ENCODE data around the gene LUC7L.
"Not testable (repeated sequence)": the region's sequence is repeated elsewhere in the genome, so short reads cannot be mapped to it uniquely, and the experiment has no call there.

The LUC7L gene, protein sequence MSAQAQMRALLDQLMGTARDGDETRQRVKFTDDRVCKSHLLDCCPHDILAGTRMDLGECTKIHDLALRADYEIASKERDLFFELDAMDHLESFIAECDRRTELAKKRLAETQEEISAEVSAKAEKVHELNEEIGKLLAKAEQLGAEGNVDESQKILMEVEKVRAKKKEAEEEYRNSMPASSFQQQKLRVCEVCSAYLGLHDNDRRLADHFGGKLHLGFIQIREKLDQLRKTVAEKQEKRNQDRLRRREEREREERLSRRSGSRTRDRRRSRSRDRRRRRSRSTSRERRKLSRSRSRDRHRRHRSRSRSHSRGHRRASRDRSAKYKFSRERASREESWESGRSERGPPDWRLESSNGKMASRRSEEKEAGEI

DNA sequence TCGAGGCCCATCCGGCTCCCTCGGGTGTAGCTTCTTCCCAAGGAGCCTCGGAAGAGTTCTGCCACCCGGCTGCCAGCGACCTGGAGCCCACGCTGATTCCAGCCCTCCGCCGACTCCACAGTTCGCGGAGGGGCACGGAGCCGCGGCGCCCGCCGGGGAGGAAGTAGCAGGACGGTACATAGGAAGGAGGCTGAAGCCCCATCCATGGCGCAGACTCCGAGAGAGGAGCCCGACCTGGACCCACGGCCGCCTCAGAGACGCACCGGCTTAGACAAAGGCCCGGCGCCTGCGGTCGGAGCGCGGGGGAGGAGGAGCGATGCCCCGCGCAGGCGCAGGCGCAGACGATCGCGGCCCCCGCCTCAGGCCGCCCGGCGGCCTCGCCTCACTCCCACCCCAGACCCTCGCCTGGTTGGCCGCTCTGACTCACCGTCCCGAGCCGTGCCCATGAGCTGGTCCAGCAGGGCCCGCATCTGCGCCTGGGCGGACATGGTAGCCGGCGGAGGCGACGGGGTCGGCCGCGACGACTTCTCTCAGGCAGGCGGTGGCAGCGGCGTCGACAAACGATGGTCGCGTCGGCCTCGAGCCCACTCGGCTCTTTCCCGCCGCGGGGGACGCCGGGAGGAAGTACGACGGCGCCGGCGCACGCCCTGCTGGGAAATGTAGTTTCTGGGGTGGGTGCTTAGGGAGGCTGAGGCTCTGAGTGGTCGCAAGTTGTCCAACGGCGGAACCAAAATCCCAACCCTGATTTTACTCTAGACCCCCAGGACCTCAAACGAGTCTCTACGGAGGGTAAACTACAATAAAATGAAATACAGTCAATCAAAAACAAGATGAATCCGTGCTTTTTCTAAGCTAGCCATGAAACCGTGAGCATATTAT lies at the start of gene LUC7L:
Gene LUC7L (minus strand): TSS at position 598 of the 879 bp plus-strand sequence. CDS start 110 bp downstream, at position 488.
- peak; percentile 75 for DNase-seq

DNA sequence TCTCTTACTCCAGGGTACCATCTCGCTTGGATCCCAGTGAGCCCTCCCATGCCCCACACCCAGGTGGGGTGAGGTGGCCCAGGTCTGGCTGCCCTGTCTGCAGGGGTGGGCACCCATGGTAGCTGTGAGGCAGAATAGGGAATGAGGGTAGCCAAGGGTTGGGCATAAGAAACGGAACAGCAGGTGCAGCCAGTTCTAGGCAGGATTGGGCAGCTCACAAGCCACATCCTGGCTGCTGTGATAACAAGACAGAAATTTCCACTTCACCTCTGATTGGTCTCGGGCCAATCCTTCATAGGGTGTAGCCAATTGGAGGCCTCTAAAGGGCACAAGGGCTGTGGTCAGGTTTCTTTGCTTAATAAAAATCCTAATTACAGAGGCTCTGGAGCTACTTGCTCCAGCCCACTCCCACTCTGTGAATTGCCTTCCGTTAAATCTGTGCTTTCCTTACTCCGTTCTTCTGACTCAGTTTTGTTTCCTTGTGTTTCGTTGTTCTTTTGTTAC lies 49.7 kb upstream of the LUC7L start:
- peak; percentile 48 for DNase-seq

DNA sequence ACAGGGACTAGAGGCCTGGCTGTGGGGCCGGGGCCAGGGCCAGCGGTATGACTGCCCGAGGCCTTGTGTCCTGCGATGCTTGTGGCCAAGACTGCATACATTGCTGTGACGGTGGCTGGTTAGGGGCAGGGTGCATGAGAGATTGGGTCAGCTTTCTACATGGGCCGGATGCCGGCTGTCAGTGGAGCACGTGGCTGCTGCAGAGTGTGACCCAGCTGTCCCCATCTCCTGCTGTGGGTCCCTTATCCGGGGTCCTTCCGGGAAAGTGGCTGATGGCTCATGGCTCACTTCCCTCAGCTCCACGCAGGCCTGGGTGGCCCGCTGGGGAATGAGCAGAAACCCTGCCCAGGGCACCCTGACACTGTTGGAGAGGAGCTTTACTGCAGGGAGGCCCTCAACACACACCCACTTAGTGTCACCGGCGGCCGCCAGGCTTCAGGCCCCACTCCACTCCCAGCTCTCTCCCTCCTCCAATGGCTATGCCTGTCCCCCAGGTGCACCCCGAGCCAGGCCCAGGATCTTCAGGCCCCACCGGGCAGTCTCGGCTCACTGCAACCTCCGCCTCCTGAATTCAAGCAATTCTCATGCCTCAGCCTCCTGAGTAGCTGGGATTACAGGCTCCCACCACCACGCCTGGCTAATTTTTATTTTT lies 47.3 kb upstream of the LUC7L start:
- DNase-seq: no peak

DNA sequence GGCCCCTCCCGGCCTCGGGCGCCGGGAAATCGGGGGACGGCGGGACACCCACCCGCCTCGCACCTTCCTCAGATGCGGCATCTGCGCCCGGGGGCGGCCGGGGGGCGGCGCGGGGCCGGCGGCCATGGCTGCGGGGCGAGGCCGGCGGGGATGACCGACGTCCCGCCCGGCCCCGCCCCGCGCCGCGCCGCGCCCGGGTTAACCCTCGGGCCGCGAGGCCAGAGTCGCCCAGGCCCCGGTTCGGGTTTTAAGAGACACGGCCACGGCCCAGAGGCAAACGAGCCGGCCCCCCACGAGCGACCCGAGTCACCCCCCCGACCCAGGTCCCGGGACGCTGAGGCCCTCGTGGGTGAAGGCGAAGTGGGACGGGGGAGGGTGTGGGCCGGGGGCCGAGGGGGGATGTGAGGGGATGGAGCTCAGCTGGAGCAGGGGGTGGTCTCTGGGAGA lies 46.6 kb upstream of the LUC7L start, which contains the start of gene RGS11:
Gene RGS11 (minus strand): TSS at position 159 of the 447 bp plus-strand sequence. CDS start 33 bp downstream, at position 126.
- DNase-seq: no peak

GRCh38 chr16:275041-275641 lies 45.9 kb upstream of the LUC7L start:
- no peak for DNase-seq

DNA sequence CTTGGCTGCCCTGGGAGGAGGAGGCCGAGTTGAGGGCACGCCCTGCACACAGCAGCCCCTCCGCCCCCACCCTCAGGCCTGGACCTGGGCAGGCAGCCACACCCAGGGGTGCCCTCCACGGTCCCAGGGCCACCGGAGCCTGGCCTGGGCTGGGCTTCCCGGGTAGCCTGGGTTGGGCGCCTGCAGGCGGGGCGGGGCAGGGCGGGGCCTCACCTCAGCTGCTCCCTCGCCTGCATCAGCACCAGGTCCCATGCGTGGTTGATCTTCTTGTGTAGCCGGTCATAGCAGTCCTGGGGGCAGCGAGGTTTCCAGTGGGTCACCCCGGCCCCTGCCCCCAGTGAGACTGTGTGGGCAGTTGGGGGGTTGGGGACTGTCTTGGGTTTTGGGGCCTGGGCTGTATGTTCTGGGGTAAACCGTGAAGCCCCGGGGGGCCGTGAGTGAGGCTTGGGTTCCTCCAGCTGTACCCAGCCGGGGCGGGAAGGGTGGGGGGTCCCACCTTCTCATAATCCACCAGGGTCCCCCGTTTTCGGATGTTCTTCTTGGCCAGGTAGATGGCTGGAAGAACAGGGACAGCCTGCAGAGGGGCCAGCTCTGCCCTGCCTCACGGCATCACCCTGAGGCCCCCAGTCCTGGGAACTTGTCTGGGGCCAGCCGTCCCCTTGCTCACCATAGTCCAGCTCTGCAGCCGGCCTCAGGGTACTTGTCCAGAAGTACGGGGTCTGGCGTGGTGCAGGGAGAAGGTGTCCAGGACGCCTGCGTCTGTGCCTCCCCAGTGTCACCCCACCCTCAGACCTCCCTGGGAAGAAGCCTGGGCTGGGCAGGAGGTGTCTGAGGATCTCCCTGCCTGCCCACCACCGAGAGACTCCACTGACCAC lies 44.5 kb upstream of the LUC7L start:
- DNase-seq: no peak

DNA sequence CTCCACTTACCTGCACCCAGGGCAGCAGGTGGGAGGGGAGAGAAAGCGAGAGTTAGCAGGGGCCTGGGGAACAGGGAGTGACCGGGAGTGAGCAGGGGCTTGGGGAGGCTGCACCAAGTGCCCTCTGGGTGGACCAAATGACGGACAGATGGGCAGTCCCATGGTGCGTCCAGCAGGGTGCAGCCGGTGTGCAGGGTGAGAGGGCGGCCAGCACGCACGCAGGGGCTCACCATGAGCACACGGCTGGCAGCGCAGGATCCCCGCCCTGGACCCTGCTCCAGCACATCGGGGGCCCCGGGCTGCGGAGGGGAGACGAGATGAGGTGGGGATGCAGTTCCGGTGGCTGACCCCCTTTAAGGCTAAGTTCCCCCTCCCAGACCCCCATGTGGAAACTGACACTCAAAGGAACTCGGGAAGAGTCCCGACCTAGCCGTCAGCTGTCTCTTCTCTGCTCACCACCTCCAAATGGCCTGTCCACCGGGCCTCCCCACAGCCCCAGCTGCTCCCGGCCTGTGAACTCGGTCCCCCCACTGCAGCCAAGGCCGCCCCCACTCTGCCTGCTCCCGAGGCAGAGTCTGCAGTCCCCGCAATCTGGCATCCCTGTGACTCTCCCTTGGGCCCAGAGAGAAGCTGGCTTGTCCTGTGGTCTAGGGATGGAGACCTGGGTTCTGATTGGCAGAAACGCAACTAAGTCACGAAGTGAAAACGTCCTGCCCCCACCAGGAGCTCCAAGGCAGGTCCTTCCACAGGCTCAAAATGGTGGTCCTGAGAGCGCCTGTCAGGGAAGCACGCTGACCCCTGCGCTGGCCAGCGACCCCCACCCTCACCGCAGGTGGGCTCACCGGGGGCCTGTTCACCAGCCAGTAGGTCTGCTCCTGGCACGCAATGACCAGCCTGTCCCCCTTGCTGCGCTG lies 43.6 kb upstream of the LUC7L start:
- no peak for DNase-seq

GRCh38 chr16:270381-271255 lies 41.4 kb upstream of the LUC7L start:
- no peak for DNase-seq

DNA sequence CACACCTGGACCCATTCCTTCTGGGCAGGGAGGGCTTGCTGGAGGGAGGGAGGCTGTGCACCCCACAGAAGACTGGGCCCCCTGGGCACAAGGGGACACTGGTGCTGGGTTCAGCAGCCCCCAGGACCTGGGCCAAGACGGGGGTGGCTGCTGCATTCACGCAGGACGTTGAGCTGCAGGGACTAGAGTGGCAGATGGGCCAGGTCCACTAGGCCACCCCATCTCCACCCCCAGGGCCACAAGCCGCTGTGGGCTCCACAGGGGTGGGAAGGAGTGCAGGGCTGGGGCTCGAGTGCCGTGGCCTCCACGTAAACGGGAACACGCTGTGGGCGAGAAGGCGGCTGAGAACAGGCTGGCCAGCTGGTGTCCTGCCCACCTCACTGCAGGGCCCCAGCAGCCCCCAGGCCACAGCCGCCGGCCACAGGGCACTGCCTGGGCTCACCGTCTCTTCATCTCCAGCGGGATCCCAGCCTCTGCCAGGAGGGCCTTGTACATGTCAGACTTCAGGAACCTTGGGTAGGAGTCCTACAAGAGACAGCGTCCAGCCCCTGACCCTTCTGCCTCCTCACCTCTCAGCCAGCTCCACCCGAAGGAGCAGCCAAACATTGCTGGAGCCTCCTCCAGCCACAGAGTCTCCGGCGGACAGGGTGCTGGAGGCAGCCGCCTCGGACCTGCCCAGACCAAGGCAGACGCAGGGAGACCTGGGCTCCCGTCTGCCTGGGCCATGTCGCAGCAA lies 40.0 kb upstream of the LUC7L start:
- DNase-seq: no peak

GRCh38 chr16:268141-269053 lies 39.1 kb upstream of the LUC7L start:
- no peak for DNase-seq

- not testable (repeated sequence) for DNase-seq
These were observed 38.3 kb upstream of the LUC7L start for GRCh38 chr16:267562-267961.

- no peak for DNase-seq
These were observed 37.3 kb upstream of the LUC7L start for GRCh38 chr16:266258-267164.

DNA sequence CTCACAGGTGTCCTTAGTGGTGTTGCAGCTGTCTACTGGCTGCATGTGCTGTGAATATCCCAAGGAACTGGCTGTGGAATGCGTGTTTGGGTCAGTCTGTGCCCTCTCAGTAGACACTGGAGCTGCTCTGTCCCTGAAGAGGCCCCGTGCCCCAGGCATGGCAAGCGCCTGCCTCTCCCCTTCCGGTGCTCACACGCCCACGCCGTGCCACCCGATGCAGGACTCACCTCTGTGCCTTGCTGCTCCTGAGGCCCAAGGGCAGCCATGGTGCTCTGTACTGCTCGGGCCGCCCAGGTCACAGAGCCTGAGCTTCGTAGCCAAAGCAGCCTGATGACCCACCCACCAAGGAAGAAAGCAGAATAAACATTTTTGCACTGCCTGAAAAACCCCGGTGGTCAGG lies 36.5 kb upstream of the LUC7L start:
- no peak for DNase-seq

DNA sequence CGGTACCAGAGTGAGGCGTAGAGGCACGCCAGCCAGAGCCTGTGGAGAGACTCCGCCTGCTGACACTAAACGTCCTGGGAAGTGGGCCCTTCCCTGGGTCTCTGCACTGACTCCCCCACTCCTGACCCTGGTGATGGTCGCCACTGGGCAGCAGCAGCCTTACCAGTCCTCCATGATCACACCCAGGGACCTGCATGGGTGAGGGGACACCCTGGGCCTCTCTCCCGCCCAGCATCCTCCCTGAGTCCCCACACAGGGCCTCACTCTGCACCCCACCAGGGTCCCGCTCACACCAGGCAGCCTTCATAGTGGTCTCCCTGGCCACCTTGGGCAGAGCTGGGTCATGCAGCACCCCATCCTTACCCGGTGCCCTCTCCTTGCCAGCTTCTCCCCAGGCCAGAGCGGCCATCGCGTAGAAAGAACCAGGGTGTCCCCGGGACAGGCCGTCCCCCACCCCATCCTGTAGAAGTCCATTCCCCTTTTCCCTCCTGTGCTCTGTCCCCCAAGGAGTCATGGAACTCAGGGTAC lies 35.8 kb upstream of the LUC7L start:
- no peak for DNase-seq

DNA sequence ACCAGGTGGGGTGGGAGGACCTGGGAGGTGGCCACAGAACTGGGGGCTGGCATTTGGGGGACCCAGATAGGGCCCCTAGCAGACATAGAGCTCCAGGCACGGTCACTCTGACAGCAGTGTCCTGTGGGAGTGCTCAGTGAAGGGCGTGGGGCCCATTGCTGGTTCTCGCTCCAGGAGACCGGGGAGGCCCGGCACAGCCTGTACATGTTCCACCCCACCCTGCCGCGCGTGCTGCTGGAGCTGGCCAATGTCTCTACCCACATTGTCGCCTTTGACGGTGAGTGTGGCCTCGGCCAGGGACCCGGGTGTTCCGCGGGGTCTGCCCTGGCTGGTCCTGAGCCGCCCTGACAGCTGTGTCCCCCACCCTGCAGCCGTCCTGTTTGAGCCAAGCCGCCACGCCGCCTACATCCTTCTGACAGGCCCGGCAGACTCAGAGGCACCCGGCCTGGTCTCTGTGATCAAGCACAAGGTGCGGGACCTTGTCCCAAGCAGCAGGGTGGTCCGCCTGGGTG lies 35.2 kb upstream of the LUC7L start:
- DNase-seq: no peak

DNA sequence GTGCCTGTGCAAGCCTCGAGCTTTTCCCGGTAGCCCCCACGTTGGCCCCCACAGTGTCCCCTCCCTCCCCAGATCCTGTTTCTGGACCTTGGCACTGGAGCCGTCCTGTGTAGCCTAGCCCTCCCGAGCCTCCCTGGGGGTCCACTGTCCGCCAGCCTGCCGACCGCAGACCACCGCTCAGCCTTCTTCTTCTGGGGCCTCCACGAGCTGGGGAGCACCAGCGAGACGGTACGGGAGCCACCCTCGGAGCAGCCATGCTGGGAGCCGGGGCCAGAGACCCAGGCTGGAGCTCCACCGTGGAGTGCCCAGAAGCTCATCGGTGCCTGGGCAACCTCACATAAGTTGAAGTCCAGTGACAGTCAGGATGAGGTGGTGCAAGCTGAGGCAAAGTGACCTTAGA lies 34.7 kb upstream of the LUC7L start:
- DNase-seq: no peak

Measured in DMS 273 treated with DMSO at 0.1 percent for 48 hours (cell line).